ENCODE measurements around the gene FCMR.

FCMR gene

DNA sequence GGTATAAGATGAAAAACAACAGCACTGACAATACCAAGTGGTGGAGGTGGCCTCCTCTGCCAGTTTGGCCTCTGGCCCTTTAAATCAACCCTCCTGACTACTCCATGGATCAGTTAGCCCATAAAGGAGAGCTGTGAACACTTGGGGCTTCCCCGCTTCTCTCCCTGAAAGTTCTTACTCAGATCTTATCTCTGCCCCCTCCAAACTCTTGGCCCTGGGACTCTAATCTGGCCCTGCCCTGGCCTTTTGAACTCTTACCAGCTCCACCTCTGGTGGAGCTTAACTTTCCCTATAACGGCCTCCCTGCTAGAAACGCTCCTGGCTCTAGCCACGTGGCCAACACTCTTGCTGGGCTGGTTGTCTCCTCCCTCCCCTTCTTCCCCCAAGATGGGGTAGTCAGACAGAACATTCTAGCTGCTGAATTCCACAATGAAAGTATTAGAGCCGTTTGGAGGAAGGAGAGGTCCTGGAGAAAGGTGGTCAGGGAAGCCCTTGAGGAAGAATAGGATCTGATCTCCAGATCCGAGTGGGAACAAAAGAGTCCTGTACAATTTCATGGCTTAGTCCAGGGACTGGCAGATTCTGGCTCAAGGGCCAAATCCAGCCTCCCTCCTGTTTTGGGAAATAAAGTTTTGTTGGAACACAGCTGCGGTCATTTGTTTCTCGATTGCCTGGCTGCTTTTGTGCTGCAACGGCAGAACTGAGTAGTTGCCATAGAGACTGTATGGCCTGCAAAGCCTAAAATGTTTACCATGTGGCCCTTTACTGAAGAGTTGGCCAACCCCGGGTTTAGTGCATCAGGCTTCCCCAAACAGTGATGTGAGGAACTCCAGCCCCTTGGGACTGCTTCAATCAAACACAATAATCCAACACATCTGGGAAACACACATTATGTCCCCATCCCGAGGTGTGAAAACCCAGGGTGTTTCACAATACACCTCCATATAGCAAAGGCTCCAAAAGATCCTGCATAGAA is 34.0 kb upstream of the FCMR start:
- no peak overlapping the region for H3K4me3 ChIP-seq (ENCODE audit: low read length)
- no peak for TF ChIP-seq CTCF (conservative IDR thresholded peaks at IDR 0.05; ENCODE audit: low read length)
- DNase-seq (ENCODE audit: low read depth), result peak; percentile 90

DNA sequence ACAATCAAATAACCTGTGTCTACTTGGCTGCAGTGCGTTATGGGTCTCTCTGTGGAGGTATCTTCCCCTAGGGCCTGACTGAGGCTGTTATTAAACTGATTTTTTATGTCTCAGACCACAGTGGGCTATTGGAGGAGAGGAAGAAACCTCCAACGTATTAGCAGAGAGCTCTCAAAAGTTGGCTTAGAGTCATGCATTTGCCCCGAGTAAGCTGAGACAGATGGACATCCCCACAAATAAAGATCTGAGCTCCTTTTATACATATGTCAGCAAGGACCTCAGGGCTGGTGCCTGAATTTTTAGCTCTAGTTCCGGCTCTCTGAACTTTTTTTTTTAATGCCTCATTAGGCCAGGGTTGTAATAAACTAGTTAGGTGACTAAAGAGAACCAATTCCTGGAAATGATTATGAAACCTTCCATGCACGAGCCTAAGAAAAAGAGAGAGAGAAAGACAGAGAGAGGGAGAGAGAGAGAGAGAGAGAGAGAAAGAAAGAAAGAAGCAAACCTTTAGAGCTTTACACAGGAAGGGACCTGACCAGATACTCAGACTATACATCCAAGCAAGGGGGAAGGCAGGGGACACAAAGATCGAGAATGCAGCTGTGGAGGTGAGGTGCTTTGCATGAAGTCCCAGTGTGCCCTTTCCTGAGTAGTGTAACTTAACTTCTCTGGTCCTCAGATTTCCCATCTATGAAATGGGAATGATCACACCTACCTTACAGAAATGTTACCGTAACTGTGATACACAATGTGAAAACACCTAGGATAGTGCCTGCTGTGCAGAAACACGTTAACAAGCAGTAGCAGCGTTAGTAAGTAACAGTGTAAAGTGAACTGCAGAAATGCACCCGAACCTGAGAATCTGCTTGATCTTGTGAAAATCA is 33.0 kb upstream of the FCMR start:
- no peak overlapping the region for H3K4me3 ChIP-seq (ENCODE audit: low read length)
- DNase-seq (ENCODE audit: low read depth), result no peak
- no peak for TF ChIP-seq CTCF (conservative IDR thresholded peaks at IDR 0.05; ENCODE audit: low read length)

GRCh38 chr1:206953626-206954025 is 31.9 kb upstream of the FCMR start:
- TF ChIP-seq CTCF (conservative IDR thresholded peaks at IDR 0.05; ENCODE audit: low read length), result no peak
- no peak for DNase-seq (ENCODE audit: low read depth)

GRCh38 chr1:206953126-206953525 is 31.4 kb upstream of the FCMR start:
- H3K4me3 ChIP-seq (ENCODE audit: low read length), result no peak overlapping the region
- no peak for DNase-seq (ENCODE audit: low read depth)
- TF ChIP-seq CTCF (conservative IDR thresholded peaks at IDR 0.05; ENCODE audit: low read length), result no peak

More at GRCh38 chr1:206953626-206954025, 31.9 kb upstream of the FCMR start:
- no peak overlapping the region for H3K4me3 ChIP-seq (ENCODE audit: low read length)

- no peak overlapping the region for H3K4me3 ChIP-seq (ENCODE audit: low read length)
- DNase-seq (ENCODE audit: low read depth), result no peak
- TF ChIP-seq CTCF (conservative IDR thresholded peaks at IDR 0.05; ENCODE audit: low read length), result no peak
Measured at GRCh38 chr1:206952171-206952570, 30.4 kb upstream of the FCMR start.

GRCh38 chr1:206951318-206952100 is 29.8 kb upstream of the FCMR start:
- TF ChIP-seq CTCF (conservative IDR thresholded peaks at IDR 0.05; ENCODE audit: low read length), result no peak
- H3K4me3 ChIP-seq (ENCODE audit: low read length), result no peak overlapping the region
- no peak for DNase-seq (ENCODE audit: low read depth)
